NCI-H748 treated with DMSO at 0.1 percent for 48 hours (cell line): ENCODE measurements around the gene HYDIN.
"Not testable (repeated sequence)": the region's sequence is repeated elsewhere in the genome, so short reads cannot be mapped to it uniquely, and the experiment has no call there.

Experiments
- DNase-seq: peaks from one replicate; lab custom pipeline; 2025; lab: John Stamatoyannopoulos, UW

HYDIN gene

DNA sequence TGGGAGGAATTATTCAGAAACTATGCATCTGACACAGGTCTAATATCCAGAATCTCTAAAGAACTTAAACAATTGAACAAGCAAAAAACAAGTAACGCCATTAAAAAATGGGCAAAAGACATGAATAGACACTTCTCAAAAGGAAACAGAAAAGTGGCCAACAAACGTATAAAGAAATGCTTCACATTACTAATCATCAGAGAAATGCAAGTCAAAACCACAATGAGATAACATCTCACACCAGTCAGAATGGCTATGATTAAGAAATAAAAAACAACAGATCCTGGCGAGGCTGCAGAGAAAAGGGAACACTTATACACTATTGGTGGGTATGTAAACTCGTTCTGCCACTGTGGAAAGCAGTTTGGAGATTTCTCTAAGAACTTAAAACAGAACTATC, 379.2 kb downstream of the HYDIN start:
- DNase-seq, result not testable (repeated sequence)

DNA sequence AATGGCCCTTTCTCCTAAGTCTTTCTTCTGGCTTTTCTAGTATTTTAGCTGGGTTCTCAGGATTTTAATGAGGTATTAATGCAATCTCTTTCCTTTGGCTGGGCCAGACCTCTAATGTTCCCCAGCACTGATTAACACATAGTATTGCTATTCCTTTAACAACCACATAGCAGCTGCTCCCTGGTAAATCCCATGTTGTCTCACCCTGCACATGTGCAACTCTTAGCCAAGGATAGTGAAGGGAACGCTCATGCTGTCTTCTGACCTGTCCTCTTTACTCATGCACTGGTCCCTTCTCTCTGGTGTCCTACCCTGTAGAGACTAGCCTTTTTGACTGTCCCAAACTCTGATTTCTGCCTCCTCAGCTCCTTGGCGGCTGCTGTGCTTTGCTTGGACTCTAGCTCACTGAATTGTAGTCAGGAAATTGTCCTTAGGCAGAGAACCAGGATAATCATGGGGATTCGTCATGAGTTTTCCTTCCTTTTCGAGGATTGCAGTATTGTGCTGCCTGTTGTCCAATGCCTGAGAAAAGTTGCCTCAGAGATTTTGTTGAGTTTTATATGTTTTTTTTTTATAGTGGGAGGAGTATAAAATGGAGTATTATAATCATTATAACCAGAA, 406.9 kb downstream of the HYDIN start:
- DNase-seq, result not testable (repeated sequence)

DNA sequence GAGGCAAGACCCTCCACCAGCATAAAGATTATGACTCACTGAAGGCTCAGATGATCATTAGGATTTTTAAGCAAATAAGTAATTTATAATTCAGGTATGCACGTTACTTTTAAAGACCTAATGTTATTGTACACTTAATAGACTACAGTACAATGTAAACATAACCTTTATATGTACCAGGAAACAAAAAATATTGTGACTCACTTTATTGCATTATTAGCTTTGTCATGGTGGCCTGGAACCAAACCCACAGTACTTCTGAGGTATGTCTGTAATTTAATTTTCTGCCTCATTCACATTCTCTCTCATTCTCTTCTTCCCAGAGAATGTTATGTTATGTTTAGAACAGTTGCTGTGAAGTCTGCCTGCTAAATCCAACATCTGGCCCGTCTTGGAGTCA, 407.8 kb downstream of the HYDIN start:
- DNase-seq, result not testable (repeated sequence)

DNA sequence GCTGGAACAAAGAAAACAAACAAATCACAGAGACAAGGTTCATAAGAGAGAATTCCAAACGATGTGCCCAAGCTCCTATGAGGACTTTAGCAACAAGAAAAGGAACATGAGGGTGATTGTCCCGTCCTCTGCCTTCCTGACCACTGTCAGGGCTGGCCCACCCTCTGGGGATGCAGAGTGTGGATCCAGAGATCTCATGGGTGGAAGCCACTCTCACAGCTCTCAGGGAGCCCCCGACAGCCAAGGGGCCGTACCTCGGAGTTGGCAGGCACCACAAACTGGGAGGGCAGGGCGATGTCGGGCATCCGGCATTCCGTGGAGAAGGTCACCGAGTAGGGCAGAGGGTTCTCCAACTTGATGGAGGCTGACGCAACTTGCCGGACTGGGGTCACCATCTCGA, 412.4 kb downstream of the HYDIN start:
- DNase-seq, result not testable (repeated sequence)

DNA sequence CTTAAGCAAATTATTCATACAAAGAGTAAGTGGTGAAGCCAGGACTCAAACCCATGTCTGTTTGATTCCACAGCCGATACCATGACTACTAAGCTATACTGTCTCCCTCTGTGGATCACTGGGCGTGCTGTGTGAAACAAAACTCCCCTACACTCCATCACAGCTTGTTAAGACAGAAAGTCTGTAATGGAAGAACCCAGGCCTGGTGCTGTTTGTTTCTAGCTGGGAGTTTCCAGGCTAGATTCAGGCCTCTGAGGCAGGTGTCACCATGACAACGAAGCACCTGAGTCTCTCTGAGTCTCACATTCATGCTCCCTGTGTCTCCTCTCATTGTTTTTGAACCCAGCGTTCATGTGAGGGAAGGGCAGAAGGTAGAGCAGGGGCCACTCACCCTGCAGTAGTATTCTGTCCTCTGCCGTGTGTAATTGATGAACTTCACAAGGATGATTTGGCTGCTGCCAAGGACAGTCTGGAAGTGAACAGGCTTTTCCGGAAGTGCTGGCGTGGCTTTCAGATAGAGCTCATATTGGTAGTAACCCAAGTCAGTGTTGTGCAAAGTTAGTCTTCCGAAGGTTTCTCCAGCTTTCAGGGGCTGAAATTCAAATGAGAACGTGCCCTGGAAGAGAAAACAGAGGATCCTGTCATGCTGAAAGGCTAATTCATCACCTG, 421.0 kb downstream of the HYDIN start:
- DNase-seq, result no peak

DNA sequence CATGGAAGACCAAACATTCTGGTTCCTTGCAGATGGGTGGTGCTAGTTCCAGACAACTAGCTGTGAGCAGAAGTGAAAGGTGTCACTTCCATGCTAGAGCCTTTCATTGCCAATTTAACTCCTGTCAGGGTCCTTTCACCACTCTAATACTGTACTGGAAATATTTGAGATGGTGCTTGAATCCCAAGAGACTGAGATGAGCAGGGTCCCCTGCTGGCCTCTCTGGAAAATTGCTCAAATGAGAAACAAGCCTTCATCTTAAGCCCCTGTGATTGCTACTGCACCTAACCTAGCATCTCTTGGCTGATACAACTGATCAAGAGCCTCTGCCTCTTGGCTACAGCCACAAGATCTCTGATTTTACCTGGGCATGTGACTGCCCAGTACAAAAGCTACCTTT, 422.2 kb downstream of the HYDIN start:
- DNase-seq, result no peak

DNA sequence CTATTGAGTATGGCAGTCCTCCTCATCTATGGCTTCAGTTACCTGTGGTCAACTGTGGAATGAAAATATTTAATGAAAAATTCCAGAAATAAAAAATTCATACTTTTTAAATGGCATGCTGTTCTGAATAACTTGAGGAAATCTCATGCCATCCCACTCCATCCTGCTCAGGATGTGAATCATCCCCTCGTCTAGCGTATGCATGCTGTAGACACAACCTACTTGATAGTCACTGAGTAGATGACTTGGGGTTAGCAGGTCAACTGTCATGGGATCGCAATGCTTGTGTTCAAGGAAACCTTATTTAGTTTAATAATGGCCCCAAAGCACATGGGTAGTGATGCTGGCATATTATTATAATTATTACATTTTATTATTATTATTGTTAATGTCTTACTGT, 424.7 kb downstream of the HYDIN start:
- no peak for DNase-seq

DNA sequence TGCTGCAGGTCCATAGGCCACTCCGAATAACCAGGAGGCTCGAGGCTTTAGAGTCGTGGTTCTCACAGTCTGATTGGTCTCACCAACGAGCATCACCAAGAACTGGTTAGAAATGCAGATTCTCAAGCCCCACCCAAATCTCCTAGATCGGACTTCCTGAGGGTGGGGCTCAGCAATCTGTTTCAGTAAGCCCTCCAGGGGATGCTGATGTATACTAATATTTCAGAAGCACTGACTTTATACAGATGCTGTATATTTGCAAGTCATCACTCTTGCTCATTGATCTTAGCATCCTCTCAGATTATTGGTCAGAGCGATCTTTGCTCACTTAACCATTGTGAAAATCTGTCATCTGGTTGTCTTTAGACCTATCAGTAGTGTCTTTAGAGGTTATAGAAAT, 425.1 kb downstream of the HYDIN start:
- DNase-seq, result no peak

DNA sequence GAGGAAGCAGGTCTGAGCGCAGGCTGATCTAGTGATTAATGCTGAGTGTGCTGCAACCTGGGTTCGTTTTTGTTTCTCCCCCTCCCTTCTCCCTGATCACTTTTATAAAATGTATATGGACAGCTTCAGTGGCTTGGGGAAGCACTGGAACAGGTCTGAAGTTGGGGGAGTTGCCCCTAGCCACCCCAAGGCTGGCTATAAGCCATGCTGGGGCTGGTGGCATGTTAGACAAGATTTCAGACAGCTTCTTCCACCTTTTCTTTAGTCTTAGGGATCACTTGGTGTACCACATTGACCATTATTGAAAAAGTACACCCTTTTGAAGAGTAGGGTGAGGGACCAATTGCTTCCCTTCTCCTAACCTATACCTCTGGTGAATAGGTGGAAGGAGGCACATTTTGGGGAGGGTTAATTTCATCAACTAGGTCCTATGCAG, 425.8 kb downstream of the HYDIN start:
- DNase-seq, result no peak

DNA sequence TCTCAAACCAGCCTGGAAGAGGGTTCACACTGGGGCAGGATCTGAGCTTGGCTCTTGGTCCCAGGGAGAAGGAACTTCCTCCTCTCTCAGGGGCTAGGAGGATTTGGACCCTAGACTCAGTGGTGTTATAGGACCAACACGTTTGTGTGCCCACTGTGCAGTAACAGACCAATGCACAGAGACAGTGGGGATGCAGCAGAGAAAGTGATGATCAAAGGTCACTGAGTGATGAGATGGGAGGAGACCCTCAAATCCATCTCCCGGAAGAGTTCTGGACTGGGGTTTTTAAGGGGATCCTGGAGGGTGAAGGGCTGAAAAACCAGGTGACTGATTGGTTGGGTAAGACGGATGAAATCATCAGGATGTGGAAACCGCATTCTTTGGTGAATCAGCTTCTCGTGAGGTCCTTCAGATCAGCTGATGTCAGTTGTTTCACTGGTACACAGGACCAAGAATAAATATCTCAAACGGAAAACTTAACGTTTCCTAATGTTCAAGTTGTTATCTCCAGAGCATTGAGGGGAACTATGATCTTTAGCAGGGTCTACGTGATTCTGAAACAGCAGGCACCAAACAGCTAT, 426.3 kb downstream of the HYDIN start:
- DNase-seq, result no peak

DNA sequence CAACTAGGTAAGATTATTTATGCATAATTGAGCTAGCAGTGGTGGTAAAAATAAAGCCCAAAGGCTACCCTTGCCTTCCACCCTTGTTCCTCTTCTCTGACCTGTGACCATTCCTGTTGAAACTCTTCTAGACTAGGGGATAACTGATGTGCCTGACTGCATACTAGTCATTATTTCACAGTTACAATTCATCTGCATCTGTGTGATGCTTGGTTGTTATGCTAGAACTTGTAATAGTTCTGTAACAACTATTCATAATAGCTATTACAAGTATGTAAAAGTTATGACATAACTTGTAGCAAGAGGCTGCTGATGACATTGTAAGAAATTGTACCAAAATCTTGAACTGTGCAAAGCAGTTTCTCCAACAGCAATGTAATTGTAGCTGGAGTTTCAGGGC, 427.2 kb downstream of the HYDIN start:
- DNase-seq, result no peak

DNA sequence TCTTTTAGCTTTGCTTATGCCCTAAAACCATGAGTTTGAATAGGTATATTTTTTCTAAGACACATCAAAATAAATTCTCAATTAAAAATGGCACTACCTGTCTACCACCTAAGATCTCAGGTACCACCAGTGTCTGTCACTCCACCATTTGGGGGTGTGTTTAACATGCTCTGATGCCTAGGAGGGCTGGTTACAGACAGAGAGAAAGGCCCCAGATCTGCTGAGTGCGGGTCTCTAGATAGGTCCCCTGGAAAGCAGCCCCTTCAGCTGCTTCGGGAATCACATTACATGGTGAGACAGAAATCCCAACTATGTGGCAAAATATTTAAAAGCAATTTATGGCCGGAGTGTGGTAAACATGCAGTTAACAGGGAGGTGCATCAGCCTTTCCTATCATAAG, 428.9 kb downstream of the HYDIN start:
- no peak for DNase-seq

DNA sequence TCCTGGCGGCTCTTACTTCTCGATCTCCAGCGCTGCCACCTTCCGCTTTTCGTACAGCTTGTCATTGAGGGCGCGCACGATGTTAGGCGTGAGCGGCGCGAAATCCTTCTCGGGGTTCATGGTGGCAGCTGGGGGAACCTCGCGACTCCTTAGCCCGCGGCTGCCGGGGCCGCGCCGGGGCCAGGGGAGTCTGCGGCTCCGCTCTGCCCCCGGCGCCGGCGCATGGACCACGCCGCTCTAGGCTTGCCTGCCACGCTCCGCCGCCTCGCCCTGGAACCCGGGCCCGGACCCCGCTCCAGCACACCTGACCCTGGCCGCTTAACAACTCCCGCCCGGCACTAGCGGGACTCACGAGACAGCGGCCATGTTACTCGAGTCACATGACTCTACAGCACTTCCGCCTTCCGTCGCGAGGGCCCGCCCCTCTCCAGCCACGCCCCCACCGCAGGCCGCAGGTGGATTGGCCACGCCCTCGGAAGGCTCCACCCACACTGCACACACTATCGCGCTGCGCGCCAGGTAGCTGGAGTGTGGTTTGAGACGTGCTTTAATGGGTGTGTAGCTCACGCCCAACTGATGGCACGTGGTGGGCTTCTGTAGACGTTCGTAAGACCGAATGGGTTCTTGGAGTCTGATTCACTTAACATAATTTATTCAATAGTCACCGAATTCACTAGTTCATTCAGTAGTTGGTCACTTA, 429.6 kb downstream of the HYDIN start, which contains the start of gene VAC14:
Gene VAC14, minus strand, starts transcription at position 378 of the 700 bp plus-strand sequence. Its CDS starts 258 bp downstream, at position 120.
- DNase-seq, result peak; percentile 80

DNA sequence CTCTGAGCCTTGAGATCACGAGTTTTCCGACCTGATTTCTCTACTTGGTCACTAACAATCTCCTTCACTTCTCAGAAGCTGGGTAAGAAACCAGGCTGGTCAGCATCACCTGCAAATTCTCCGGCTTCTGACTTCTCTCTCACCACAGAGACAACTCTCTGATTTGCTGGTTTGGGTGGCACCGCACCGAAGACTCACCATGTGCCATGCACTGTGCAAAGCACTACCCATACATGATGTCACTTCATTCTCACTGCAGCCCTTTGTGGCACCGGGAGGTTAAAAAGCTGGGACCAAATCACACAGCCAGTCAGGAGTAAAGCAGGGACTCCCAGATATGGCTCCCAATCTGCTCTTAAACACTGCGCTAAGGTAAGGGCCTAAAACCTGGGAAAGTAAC, 430.2 kb downstream of the HYDIN start:
- no peak for DNase-seq

DNA sequence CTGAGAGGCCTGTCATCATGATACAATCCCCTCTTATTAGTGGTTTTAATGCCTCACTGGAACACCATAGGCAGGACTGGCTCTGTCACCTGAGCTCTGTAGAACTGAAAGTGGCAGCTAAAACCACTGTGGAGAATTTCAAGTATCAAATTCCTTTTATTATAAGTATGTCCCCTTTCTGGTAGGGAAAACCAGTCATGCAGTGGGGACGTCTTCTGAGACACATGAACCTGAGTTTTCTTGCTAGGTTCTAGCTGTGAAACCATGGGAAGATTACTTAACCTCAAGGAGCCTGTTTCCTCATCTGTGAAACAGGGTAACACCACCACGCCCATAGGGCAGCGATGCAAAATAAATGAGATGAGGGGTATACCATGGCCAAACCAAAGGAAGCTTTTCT, 434.2 kb downstream of the HYDIN start:
- no peak for DNase-seq

DNA sequence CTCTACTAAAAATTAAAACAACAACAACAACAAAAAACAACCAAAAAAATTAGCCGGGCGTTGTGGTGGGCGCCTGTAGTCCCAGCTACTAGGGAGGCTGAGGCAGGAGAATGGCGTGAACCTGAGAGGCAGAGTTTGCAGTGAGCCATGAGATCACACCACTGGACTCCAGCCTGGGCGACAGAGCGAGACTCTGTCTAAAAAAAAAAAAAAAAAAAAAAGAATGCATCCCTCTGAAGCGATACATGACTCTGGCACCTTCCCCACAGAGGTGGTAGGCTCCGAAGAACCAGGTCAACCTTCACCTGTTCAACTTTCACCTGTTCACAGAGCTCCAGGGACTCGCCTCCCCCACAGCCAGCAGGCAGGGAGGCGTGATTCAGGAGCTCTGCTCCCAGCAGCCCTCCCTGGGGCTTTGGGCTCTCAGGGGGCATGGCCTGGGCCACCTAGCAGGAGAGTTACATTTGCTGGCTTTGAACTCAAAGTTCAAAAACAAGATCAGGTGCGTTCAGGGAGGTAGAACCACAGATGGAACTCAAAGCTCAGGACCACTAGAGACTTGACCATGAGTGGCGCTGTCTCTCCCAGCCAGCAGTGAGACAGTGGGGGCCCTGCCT, 435.1 kb downstream of the HYDIN start:
- DNase-seq, result no peak

DNA sequence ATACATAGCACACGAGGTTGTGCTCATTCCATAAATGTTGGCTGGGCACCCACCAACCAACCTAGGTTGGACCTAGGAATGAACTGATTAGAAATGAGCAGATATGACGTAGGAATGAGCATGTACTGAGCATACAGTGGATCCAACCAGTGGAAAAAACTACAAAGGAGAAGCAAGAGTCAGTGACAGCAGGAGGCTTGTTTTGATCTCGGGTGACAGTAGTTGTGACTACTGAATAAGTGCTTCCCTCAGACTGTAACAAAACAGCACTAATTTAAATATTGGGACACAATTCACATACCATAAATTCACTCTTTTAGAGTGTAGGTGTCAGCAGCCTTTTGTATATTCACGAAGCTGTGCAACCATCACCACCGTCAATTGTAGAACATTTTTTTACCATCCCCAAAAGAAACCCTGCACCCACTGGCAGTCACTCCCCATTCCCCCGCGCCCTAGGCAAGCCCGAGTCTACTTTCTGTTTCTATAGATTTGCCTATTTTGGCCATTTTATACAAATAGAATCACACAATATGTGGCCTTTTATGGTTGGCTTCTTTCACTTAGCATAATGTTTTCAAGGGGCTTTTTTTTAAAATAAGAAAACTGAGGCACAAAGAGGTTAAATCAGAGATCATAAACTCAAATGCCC, 436.5 kb downstream of the HYDIN start:
- no peak for DNase-seq

DNA sequence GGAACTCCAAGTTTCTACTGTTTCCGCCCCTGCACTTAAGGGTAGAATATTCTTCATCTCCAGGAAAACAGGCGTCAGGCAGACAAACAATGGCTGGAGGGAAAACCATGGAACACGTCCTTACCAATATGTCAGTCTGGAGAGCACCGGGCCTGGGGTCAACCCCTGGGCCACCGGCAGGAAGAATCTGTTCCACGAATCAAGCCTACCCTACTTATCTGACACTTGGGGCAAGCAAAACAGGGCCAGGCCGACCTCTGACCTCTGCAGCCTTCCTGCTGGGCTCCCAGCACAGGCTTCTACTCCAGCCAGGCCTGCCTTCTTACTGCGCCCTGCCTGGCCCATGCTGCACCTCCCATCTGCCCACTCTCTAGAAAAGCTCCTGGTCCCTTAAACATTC, 439.7 kb downstream of the HYDIN start:
- no peak for DNase-seq

DNA sequence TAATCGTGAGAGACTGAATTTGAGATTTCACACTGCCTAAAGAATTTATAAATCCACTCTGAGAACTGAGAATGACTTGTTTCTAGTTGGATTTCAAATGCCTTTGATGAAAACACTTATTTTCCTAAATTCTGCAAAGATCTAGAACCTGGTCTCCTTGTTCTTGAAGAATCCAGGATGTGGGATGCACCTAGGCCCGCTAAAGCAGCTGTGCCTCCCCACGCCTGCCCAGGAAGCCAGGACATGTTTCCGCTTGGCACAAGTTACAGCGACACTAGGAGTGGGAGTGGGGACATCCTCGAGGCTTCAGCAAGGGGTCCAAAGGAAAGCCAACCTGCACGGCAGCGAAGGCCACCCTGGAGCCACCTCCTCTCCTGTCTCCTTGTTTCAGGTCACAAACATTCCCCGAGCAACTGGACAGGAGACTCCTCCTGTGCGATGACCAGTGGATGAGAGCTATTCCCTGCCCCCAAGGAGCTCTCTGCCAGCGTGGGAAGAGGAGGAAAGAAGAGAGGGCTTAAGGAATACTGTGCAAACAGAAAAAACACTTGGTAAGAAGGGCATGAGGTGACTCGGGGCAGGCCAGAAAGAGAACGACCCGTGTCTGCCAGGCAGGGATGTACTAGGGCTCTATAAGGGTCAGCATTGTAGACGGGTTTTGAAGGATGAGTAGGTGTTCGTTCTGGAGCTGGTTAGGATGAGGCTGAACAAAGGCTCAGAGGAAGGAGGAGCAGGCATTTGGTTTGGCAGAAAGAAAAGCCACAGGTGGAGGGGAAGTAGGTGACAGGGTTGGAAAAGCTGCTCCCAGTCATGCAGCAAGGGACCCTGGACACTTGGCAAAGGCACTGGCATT, 440.7 kb downstream of the HYDIN start:
- DNase-seq, result no peak

DNA sequence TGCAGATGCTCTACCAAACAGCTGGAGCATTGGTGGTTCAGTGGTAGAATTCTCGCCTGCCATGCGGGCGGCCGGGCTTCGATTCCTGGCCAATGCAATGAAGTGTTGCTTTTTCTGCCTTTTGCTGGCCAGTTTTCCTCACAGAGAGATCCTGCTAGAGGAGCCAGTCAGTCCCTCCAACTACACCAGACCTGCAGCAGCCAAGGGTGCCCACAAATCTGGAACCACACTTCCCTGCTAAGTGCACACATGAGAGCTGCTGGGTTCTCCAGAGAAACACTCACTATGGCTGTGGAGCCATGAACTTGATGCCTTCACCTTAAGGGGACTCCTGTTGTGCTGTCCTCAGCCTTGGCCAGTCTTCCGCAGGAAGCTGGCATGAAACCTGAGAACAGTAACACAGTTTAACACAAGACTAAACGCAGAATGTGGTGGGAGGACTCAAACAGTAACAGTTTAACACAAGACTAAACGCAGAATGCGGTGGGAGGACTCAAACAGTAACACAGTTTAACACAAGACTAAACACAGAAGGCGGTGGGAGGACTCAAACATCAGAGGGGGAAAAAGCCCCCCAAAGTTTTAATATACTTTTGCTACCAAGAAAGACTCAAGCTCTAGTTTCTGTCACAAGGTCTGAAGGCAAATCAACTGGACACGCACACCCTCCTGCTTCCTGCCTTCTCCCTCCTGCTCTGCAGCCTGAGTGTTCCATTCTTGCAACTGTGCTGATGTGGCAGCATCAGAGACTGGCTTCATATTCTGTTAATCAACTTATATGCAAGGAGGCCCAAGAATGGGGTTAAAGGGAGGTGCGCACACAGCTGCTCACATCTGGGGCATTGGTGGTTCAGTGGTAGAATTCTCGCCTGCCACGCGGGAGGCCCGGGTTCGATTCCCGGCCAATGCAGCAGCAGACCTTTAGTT, 441.6 kb downstream of the HYDIN start:
- no peak for DNase-seq
